K562 (cell line): ENCODE results near the gene DAW1. TPM values are rescaled to one million over a fixed set of nuclear protein-coding genes. Genes with fewer than 3 reads are reported as not detected.

ENCODE experiments used
- JUND ChIP-seq, 2 experiments: IDR thresholded peaks; 2 replicates in 1 of 2; 3 replicates in 1 of 2; pipeline ENCODE4 v1.6.1; 2011; ENCODE audit warnings: borderline replicate concordance in 2 of 2, low read depth in 2 of 2, low read length in 2 of 2, improper control_type of control experiment in 1 of 2, missing biosample characterization in 1 of 2, missing genetic modification characterization in 1 of 2, missing genetic modification reagents in 1 of 2
- RFX5 ChIP-seq: IDR thresholded peaks from 2 replicates; pipeline ENCODE4 v1.6.1; 2011; ENCODE audit warnings: low read depth, mild to moderate bottlenecking, improper control_type of control experiment, low read length
- polyA plus RNA-seq, 8 experiments: library from polyadenylated mRNA; depleted of rRNA in 4 of 8; stranded (reverse) in 5 of 8; unstranded in 3 of 8; fragments of >200 nt; fragmentation: Nextera tagmentation in 2 of 8; fragmentation: Illumina TruSeq in 1 of 8; extraction: Ambion mirVana in 2 of 8; extraction: Trizol in 1 of 8; gene quantifications; 2 replicates each; pipeline versions ENCODE4 v1.2.1 to v1.2.3, GENCODE V29; 2011 to 2014; ENCODE audit warnings: inconsistent platforms in 1 of 8, missing spikeins in 1 of 8
- total RNA-seq, 7 experiments: library from RNA; depleted of rRNA in 6 of 7; stranded (reverse); fragments of >200 nt in 6 of 7; fragmentation: Illumina TruSeq in 2 of 7; extraction: Trizol in 2 of 7; gene quantifications; 2 replicates each; pipeline versions ENCODE4 v1.2.1 to v1.2.3, GENCODE V29; 2011 to 2021; ENCODE audit warnings: low replicate concordance in 1 of 7
- TF ChIP-seq, protein P1 (sequence below): fragments of 250-450 bp; sonication (Bioruptor Pico); IDR thresholded peaks from 2 replicates; pipeline ENCODE4 v1.4.0; 2020; ENCODE audit warnings: mild to moderate bottlenecking, moderate library complexity
- TF ChIP-seq, protein P2 (sequence below): sonication (generic); formaldehyde crosslinking; IDR thresholded peaks from 2 replicates; pipeline ENCODE4 v1.8.1; 2023; ENCODE audit warnings: mild to moderate bottlenecking, missing genetic modification reagents

DAW1 gene
- total and polyA plus RNA-seq, 9 of the 15 experiments (the other 6 are each of a cell fraction or from before 2014, with no cell fraction given) = not detected

DNA sequence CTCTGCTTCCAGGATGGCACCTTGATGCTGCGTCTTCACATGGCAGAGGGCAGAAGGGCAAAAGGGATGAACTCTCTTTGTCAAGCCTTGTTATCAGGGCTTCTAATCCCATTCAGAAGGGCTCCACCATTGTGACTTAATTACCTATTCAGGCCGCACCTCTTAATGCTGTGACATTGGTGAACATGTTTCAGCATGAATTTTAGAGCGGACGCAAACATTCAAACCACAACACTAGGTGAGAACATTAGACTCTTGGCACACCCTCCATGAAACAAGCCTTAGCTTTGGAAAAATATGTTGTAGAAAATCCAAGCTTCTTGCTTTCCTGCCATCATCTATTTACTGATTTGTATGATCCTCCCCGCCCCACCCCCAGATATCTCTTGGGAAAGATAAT lies 17.9 kb downstream of the DAW1 start (continued):
- no peak for TF ChIP-seq JUND (IDR thresholded peaks at IDR 0.05; ENCODE audit: borderline replicate concordance, low read depth, low read length)
- no peak for TF ChIP-seq JUND (tag; IDR thresholded peaks at IDR 0.05; ENCODE audit: borderline replicate concordance, low read depth, low read length)
- TF ChIP-seq, protein P1, sequence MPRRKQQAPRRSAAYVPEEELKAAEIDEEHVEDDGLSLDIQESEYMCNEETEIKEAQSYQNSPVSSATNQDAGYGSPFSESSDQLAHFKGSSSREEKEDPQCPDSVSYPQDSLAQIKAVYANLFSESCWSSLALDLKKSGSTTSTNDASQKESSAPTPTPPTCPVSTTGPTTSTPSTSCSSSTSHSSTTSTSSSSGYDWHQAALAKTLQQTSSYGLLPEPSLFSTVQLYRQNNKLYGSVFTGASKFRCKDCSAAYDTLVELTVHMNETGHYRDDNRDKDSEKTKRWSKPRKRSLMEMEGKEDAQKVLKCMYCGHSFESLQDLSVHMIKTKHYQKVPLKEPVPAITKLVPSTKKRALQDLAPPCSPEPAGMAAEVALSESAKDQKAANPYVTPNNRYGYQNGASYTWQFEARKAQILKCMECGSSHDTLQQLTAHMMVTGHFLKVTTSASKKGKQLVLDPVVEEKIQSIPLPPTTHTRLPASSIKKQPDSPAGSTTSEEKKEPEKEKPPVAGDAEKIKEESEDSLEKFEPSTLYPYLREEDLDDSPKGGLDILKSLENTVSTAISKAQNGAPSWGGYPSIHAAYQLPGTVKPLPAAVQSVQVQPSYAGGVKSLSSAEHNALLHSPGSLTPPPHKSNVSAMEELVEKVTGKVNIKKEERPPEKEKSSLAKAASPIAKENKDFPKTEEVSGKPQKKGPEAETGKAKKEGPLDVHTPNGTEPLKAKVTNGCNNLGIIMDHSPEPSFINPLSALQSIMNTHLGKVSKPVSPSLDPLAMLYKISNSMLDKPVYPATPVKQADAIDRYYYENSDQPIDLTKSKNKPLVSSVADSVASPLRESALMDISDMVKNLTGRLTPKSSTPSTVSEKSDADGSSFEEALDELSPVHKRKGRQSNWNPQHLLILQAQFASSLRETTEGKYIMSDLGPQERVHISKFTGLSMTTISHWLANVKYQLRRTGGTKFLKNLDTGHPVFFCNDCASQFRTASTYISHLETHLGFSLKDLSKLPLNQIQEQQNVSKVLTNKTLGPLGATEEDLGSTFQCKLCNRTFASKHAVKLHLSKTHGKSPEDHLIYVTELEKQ = no peak
- TF ChIP-seq RFX5 = no peak
- TF ChIP-seq, protein P2, sequence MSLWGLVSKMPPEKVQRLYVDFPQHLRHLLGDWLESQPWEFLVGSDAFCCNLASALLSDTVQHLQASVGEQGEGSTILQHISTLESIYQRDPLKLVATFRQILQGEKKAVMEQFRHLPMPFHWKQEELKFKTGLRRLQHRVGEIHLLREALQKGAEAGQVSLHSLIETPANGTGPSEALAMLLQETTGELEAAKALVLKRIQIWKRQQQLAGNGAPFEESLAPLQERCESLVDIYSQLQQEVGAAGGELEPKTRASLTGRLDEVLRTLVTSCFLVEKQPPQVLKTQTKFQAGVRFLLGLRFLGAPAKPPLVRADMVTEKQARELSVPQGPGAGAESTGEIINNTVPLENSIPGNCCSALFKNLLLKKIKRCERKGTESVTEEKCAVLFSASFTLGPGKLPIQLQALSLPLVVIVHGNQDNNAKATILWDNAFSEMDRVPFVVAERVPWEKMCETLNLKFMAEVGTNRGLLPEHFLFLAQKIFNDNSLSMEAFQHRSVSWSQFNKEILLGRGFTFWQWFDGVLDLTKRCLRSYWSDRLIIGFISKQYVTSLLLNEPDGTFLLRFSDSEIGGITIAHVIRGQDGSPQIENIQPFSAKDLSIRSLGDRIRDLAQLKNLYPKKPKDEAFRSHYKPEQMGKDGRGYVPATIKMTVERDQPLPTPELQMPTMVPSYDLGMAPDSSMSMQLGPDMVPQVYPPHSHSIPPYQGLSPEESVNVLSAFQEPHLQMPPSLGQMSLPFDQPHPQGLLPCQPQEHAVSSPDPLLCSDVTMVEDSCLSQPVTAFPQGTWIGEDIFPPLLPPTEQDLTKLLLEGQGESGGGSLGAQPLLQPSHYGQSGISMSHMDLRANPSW = no peak
